Neuronal stem cell (in vitro differentiated cells): ENCODE results near the gene MATN3.

Experiments used
- DNase-seq: peaks from one replicate; pipeline ENCODE4 v3.0.0-alpha.2; 2013; ENCODE audit warnings: low spot score
- H2AFZ ChIP-seq: one replicate; pipeline ENCODE4 v1.6.1; 2013; ENCODE audit warnings: mild to moderate bottlenecking, low read length, inconsistent platforms
- H2AK5ac ChIP-seq: 2 replicates; pipeline ENCODE4 v1.6.1; 2013; ENCODE audit warnings: low read depth, mild to moderate bottlenecking, inconsistent platforms, low read length, moderate library complexity, mixed read lengths
- H2BK120ac ChIP-seq: 2 replicates; pipeline ENCODE4 v1.6.1; 2013; ENCODE audit warnings: low read depth, mild to moderate bottlenecking, inconsistent platforms, low read length, moderate library complexity, mixed read lengths
- H2BK12ac ChIP-seq: one replicate; pipeline ENCODE4 v1.6.1; 2013; ENCODE audit warnings: low read length, inconsistent platforms
- H2BK15ac ChIP-seq: 2 replicates; pipeline ENCODE4 v1.6.1; 2013; ENCODE audit warnings: mild to moderate bottlenecking, low read length, inconsistent platforms, mixed read lengths
- H2BK5ac ChIP-seq: one replicate; pipeline ENCODE4 v1.6.1; 2013; ENCODE audit warnings: inconsistent platforms, mild to moderate bottlenecking, low read length, moderate library complexity
- H3K14ac ChIP-seq: one replicate; pipeline ENCODE4 v1.6.1; 2013; ENCODE audit warnings: low read length, inconsistent platforms
- H3K18ac ChIP-seq: 2 replicates; pipeline ENCODE4 v1.6.1; 2013; ENCODE audit warnings: low read length, inconsistent platforms
- H3K23ac ChIP-seq: 2 replicates; pipeline ENCODE4 v1.6.1; 2013; ENCODE audit warnings: low read depth, mild to moderate bottlenecking, mixed read lengths, low read length, inconsistent platforms; ENCODE audit not compliant: poor library complexity
- H3K27ac ChIP-seq: replicated peaks from 3 replicates; pipeline ENCODE4 v1.5.1; 2013; ENCODE audit warnings: low read length, inconsistent platforms
- H3K27me3 ChIP-seq, 3 experiments: 2 replicates each; pipeline ENCODE4 v1.6.1; 2013; ENCODE audit warnings: low read length in 3 of 3, mild to moderate bottlenecking in 2 of 3, inconsistent platforms in 1 of 3, low read depth in 1 of 3, mixed read lengths in 1 of 3, moderate library complexity in 1 of 3; ENCODE audit not compliant: control insufficient read depth in 3 of 3, insufficient read depth in 3 of 3
- H3K36me3 ChIP-seq, 2 donors: replicated peaks in 1 of 2; 2 replicates each; pipeline ENCODE4 v1.6.1; 2013; ENCODE audit warnings: low read length in 2 of 2; ENCODE audit not compliant: control insufficient read depth in 2 of 2, insufficient read depth in 2 of 2
- H3K4ac ChIP-seq: 2 replicates; pipeline ENCODE4 v1.6.1; 2013; ENCODE audit warnings: inconsistent platforms, mild to moderate bottlenecking, low read length, moderate library complexity
- H3K4me1 ChIP-seq, 2 donors: 1 replicate in 1 of 2; 2 replicates in 1 of 2; pipeline ENCODE4 v1.6.1; 2013; ENCODE audit warnings: low read length in 2 of 2, low read depth in 1 of 2; ENCODE audit not compliant: control insufficient read depth in 2 of 2, insufficient read depth in 1 of 2
- H3K4me2 ChIP-seq: one replicate; pipeline ENCODE4 v1.6.1; 2013; ENCODE audit warnings: mild to moderate bottlenecking, low read length, inconsistent platforms; ENCODE audit not compliant: insufficient read depth, poor library complexity, severe bottlenecking
- H3K4me3 ChIP-seq, 2 donors: 2 replicates each; pipeline ENCODE4 v1.5.1; 2013; ENCODE audit warnings: low read length in 2 of 2, mild to moderate bottlenecking in 2 of 2, inconsistent platforms in 1 of 2, moderate library complexity in 1 of 2
- H3K79me1 ChIP-seq: one replicate; pipeline ENCODE4 v1.6.1; 2013; ENCODE audit warnings: low read depth, mild to moderate bottlenecking, inconsistent platforms, low read length, moderate library complexity
- H3K9ac ChIP-seq: one replicate; pipeline ENCODE4 v1.6.1; 2013; ENCODE audit warnings: mild to moderate bottlenecking, low read depth, low read length, inconsistent platforms; ENCODE audit not compliant: poor library complexity
- H3K9me3 ChIP-seq, 2 donors: replicated peaks in 1 of 2; 2 replicates each; pipeline versions ENCODE3 to v1.6.1; 2013; ENCODE audit warnings: low read length in 2 of 2, mild to moderate bottlenecking in 2 of 2, inconsistent platforms in 1 of 2, low read depth in 1 of 2, mixed read lengths in 1 of 2, moderate library complexity in 1 of 2; ENCODE audit not compliant: control insufficient read depth in 2 of 2, insufficient read depth in 1 of 2
- H4K8ac ChIP-seq: one replicate; pipeline ENCODE4 v1.6.1; 2013; ENCODE audit warnings: low read depth, mild to moderate bottlenecking, inconsistent platforms, low read length, moderate library complexity
- H4K91ac ChIP-seq: one replicate; pipeline ENCODE4 v1.6.1; 2013; ENCODE audit warnings: low read length, low read depth, mild to moderate bottlenecking, inconsistent platforms; ENCODE audit not compliant: poor library complexity
- WGBS, 2 donors: extraction: QIAGEN DNeasy Blood & Tissue Kit; methylation state at CpG; one replicate each; pipeline ENCODE4 v1.1.7; 2013; ENCODE audit warnings: missing lambda C conversion rate in 2 of 2, mixed read lengths in 1 of 2; ENCODE audit not compliant: insufficient read length in 2 of 2, insufficient replicate concordance in 1 of 2; ENCODE audit errors: extremely low coverage in 2 of 2; 5-methylcytosine and 5-hydroxymethylcytosine counted together

Gene MATN3

DNA sequence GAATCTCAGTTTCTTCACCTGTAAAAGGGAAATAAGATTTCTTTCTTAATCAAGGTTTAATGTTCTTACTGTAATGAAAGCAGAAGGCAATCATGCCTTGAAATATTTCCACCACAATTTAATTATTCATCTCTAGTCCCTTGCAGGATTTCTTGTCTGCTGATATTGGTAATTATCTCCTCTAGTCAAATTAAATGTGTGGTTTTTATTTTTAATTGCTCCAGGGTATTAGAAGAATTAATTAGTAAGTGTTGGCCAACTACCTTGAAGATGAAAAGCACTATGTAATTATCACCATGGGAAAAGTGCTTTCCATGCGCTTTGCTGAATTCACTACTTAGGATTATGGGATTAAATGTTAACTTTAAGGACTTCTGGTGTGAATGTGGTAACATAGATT lies 47.6 kb upstream of the MATN3 start:
- H3K79me1 ChIP-seq, result no peaks in the 10 kb centered on the region
- no peak overlapping the region for H3K4me2 ChIP-seq
- WGBS, 2 donors, result no CpG with 5 or more reads among the region's 1 CpG
- no peak overlapping the region for H2BK120ac ChIP-seq
- H2AK5ac ChIP-seq, result no peak overlapping the region
- no peak overlapping the region for H3K18ac ChIP-seq
- H3K36me3 ChIP-seq, result no peaks in the 10 kb centered on the region
- no peak overlapping the region for H3K23ac ChIP-seq
- H3K4ac ChIP-seq, result no peak overlapping the region
- H3K27me3 ChIP-seq, result peaks cover 0 to 10% (median 0%) of the 10 kb centered on the region in 3 experiments
- no peak overlapping the region for H3K9ac ChIP-seq
- peaks cover 0 to 1% of the 10 kb centered on the region in 2 donors for H3K4me1 ChIP-seq
- H3K27ac ChIP-seq, result no peak overlapping the region
- no peak overlapping the region for H2AFZ ChIP-seq
- DNase-seq, result no peak
- no peak overlapping the region for H3K14ac ChIP-seq
- H4K8ac ChIP-seq, result no peak overlapping the region
- no peak overlapping the region for H2BK5ac ChIP-seq
- H2BK12ac ChIP-seq, result no peak overlapping the region
- no peak overlapping the region for H3K4me3 ChIP-seq
- H4K91ac ChIP-seq, result no peak overlapping the region
- H2BK15ac ChIP-seq, result no peak overlapping the region
- peaks cover 0 to 3% of the 10 kb centered on the region in 2 donors for H3K9me3 ChIP-seq

DNA sequence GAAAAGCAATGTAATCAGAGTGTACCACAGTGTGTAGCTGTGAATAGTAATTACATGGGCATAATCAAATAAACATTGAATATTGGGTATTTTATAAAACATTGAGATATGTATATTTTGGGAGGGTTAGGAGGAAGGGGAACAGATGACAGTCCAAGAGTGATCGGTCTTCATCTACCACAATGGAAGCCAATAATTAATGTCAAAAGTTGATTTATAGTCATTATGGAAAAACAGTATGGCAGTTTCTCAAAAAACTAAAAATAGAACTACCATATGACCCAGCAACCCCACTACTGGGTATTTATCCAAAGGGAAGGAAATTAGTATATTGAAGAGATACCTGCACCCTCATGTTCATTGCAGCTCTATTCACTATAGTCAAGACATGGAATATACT lies 44.8 kb upstream of the MATN3 start:
- Histone ChIP-seq H2AFZ (no peak overlapping the region), H3K4me1 (peaks cover 0 to 2% of the 10 kb centered on the region in 2 donors), H2BK12ac (no peak overlapping the region), H3K27me3 (peaks cover 0 to 10% (median 0%) of the 10 kb centered on the region in 3 experiments), H3K23ac (no peak overlapping the region), H2BK15ac (no peak overlapping the region), H3K4ac (no peak overlapping the region), H3K4me2 (no peak overlapping the region), H3K27ac (no peak overlapping the region), H4K91ac (no peak overlapping the region), H3K9ac (no peak overlapping the region), H3K18ac (no peak overlapping the region), H3K79me1 (no peaks in the 10 kb centered on the region), H3K9me3 (peaks cover 0 to 3% of the 10 kb centered on the region in 2 donors), H3K4me3 (no peak overlapping the region), H3K36me3 (no peaks in the 10 kb centered on the region), H4K8ac (no peak overlapping the region), H3K14ac (no peak overlapping the region), H2BK5ac (no peak overlapping the region), H2AK5ac (no peak overlapping the region), H2BK120ac (no peak overlapping the region)
- DNase-seq, result no peak
- WGBS, 2 donors, result no CpG with 5 or more reads among the region's 1 CpG

DNA sequence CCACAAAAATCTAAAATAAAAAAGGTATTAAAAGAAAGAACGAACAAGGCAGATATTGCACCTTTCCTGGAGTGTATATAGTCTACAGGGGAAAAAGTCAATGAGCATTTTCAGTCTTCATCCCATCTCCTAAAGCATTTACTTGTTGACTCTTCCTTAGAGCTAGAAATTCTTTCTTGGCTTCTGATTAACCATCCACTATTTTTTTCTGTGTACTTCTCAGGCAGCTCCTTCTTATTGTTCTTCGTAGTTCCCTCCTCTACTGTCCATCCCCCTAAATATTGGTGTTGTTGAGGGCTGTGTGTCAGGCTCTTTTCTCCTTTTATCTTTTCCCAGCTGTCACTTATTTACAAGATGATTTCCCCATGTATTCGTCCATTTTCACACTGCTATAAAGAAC lies 42.5 kb upstream of the MATN3 start:
- no peak overlapping the region for H3K4me3 ChIP-seq
- no peak overlapping the region for H3K14ac ChIP-seq
- no peaks in the 10 kb centered on the region for H3K36me3 ChIP-seq
- no peak overlapping the region for H4K91ac ChIP-seq
- no peak overlapping the region for H2BK120ac ChIP-seq
- peaks cover 0 to 2% of the 10 kb centered on the region in 2 donors for H3K4me1 ChIP-seq
- no peak overlapping the region for H3K27ac ChIP-seq
- no peak overlapping the region for H2AK5ac ChIP-seq
- H4K8ac ChIP-seq, result no peak overlapping the region
- H3K79me1 ChIP-seq, result no peaks in the 10 kb centered on the region
- H3K27me3 ChIP-seq, result peaks cover 0 to 5% (median 0%) of the 10 kb centered on the region in 3 experiments
- H3K4ac ChIP-seq, result no peak overlapping the region
- DNase-seq, result no peak
- H3K23ac ChIP-seq, result no peak overlapping the region
- H2BK12ac ChIP-seq, result no peak overlapping the region
- no peak overlapping the region for H2BK5ac ChIP-seq
- WGBS, 2 donors, result no CpG with 5 or more reads among the region's 3 CpGs
- no peak overlapping the region for H2BK15ac ChIP-seq
- H3K4me2 ChIP-seq, result no peak overlapping the region
- peaks cover 0 to 3% of the 10 kb centered on the region in 2 donors for H3K9me3 ChIP-seq
- no peak overlapping the region for H3K9ac ChIP-seq
- no peak overlapping the region for H3K18ac ChIP-seq
- no peak overlapping the region for H2AFZ ChIP-seq

DNA sequence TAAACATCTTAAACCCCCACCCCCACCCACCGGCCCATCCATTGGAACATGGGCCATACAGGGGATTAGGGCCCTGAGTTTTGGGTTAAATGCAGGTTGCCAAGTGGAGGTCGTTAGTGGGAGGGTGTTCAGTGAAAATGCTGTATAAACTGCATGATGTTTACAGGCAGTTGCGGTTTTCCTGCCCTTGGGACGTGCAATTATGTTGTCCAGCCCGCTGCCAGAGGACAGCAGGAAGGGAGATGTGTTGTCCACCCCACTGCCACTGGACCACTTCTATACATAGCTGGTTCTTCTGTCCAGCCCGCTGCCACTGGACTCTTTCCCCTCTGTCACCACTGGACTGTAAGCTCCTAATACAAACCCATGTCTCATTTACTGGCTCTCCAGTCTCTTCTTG lies 41.7 kb upstream of the MATN3 start:
- Histone ChIP-seq H3K14ac (no peak overlapping the region), H4K91ac (no peak overlapping the region)

More for the DNA sequence above, 41.7 kb upstream of the MATN3 start:
- Histone ChIP-seq H2AK5ac (no peak overlapping the region), H3K4me3 (no peak overlapping the region), H3K4me2 (no peak overlapping the region), H2BK15ac (no peak overlapping the region), H3K4me1 (peaks cover 0 to 2% of the 10 kb centered on the region in 2 donors), H3K9me3 (no peaks in the 10 kb centered on the region), H3K9ac (no peak overlapping the region), H4K8ac (no peak overlapping the region), H3K27ac (no peak overlapping the region), H3K36me3 (no peaks in the 10 kb centered on the region), H3K79me1 (no peaks in the 10 kb centered on the region), H3K23ac (no peak overlapping the region), H2BK120ac (no peak overlapping the region), H3K4ac (no peak overlapping the region), H2BK12ac (no peak overlapping the region), H2AFZ (no peak overlapping the region), H3K18ac (no peak overlapping the region), H3K27me3 (peaks cover 0 to 5% (median 0%) of the 10 kb centered on the region in 3 experiments), H2BK5ac (no peak overlapping the region)
- DNase-seq, result no peak
- no CpG with 5 or more reads among the region's 6 CpGs for WGBS, 2 donors
